HepG2 (cell line): ENCODE results near the gene SUN5. TPM values are rescaled to one million over a fixed set of nuclear protein-coding genes. Genes with fewer than 3 reads are reported as not detected.
A peak's percentile ranks its signal among the peaks of the same experiment; 100 is the strongest.

Source experiments
- AKNA ChIP-seq: sonication (generic); formaldehyde crosslinking; IDR thresholded peaks from 2 replicates; pipeline ENCODE4 v1.4.0; 2020; ENCODE audit warnings: missing genetic modification reagents, borderline replicate concordance
- ASH2L ChIP-seq: fragments of 300-600, 200-600 bp; sonication (generic); IDR thresholded peaks from 2 replicates; pipeline ENCODE4 v1.7.0; 2017; ENCODE audit warnings: low read depth, mild to moderate bottlenecking, moderate library complexity, mixed read lengths, low read length; ENCODE audit not compliant: insufficient read length
- CBX2 ChIP-seq, 2 experiments: fragments of 200-600 bp in 1 of 2; sonication (generic); formaldehyde crosslinking in 1 of 2; IDR thresholded peaks; 2 replicates each; pipeline versions ENCODE4 v1.7.0 to v1.8.1; 2018 to 2022; ENCODE audit warnings: low read depth in 2 of 2, low read length in 1 of 2, mild to moderate bottlenecking in 1 of 2, missing genetic modification reagents in 1 of 2
- EEA1 ChIP-seq: sonication (generic); formaldehyde crosslinking; IDR thresholded peaks from 2 replicates; pipeline ENCODE4 v1.5.1; 2020; ENCODE audit warnings: mild to moderate bottlenecking, missing genetic modification reagents, borderline replicate concordance
- HNRNPLL ChIP-seq: fragments of 200-400 bp; formaldehyde crosslinking; IDR thresholded peaks from 2 replicates; pipeline ENCODE4 v1.6.1; 2017; ENCODE audit warnings: mild to moderate bottlenecking, low read depth, low read length; ENCODE audit not compliant: poor library complexity, severe bottlenecking
- KDM3A ChIP-seq: IDR thresholded peaks from 2 replicates; pipeline ENCODE4 v1.6.1; 2018; ENCODE audit warnings: low read depth, missing compliant biosample characterization
- NR2C2 ChIP-seq: sonication (generic); formaldehyde crosslinking; IDR thresholded peaks from 2 replicates; pipeline ENCODE4 v1.4.0; 2020; ENCODE audit warnings: missing genetic modification reagents, mild to moderate bottlenecking, moderate library complexity, borderline replicate concordance
- POLR2AphosphoS2 ChIP-seq: IDR thresholded peaks from 2 replicates; pipeline ENCODE4 v1.6.1; 2011; ENCODE audit warnings: low read depth, low read length, improper control_type of control experiment
- RCOR2 ChIP-seq: IDR thresholded peaks from 2 replicates; pipeline ENCODE4 v1.6.1; 2016; ENCODE audit warnings: missing biosample characterization, missing genetic modification reagents
- RNF219 ChIP-seq: sonication (generic); formaldehyde crosslinking; IDR thresholded peaks from 2 replicates; pipeline ENCODE4 v1.5.0; 2020; ENCODE audit warnings: mild to moderate bottlenecking, missing genetic modification reagents
- SCMH1 ChIP-seq: sonication (generic); formaldehyde crosslinking; IDR thresholded peaks from 2 replicates; pipeline ENCODE4 v1.9.0; 2021; ENCODE audit warnings: missing genetic modification reagents, mild to moderate bottlenecking, borderline replicate concordance
- ZBTB46 ChIP-seq: sonication (generic); formaldehyde crosslinking; IDR thresholded peaks from 2 replicates; pipeline ENCODE4 v1.4.0; 2020; ENCODE audit warnings: mild to moderate bottlenecking, missing genetic modification reagents, borderline replicate concordance
- ZFX ChIP-seq: sonication (generic); formaldehyde crosslinking; IDR thresholded peaks from 2 replicates; pipeline ENCODE4 v1.4.0; 2020; ENCODE audit warnings: mild to moderate bottlenecking, low read depth, missing genetic modification reagents, moderate library complexity
- ZGPAT ChIP-seq: IDR thresholded peaks from 2 replicates; pipeline ENCODE4 v1.6.1; 2016; ENCODE audit warnings: mild to moderate bottlenecking
- ZNF704 ChIP-seq: sonication (generic); formaldehyde crosslinking; IDR thresholded peaks from 2 replicates; pipeline ENCODE4 v1.8.1; 2023; ENCODE audit warnings: mild to moderate bottlenecking, inconsistent platforms, moderate library complexity, missing genetic modification reagents, borderline replicate concordance
- ZZZ3 ChIP-seq: sonication (generic); formaldehyde crosslinking; IDR thresholded peaks from 2 replicates; pipeline ENCODE4 v1.4.0; 2020; ENCODE audit warnings: missing genetic modification reagents, mild to moderate bottlenecking, borderline replicate concordance
- polyA plus RNA-seq, 8 experiments: library from polyadenylated mRNA; depleted of rRNA in 3 of 8; stranded (reverse) in 7 of 8; unstranded in 1 of 8; fragments of >200 nt; fragmentation: Illumina TruSeq in 4 of 8; extraction: Trizol in 4 of 8; gene quantifications; 2 replicates each; pipeline versions ENCODE4 v1.2.1 to v1.2.3, GENCODE V29; 2011 to 2016; ENCODE audit warnings: low read depth in 4 of 8, missing spikeins in 1 of 8, mixed read lengths in 1 of 8; ENCODE audit not compliant: insufficient read depth in 1 of 8
- total RNA-seq, 5 experiments: library from RNA; depleted of rRNA; stranded (reverse); fragments of >200 nt; fragmentation: Illumina TruSeq; extraction: Trizol; gene quantifications; 2 replicates each; pipeline ENCODE4 v1.2.3, GENCODE V29; 2016; ENCODE audit warnings: low read depth in 1 of 5

SUN5 gene
- total and polyA plus RNA-seq, 2 of the 13 experiments (the other 11 are each of a cell fraction or from before 2014, with no cell fraction given): not detected

- no peak for TF ChIP-seq ZBTB46 (CRISPR knock-in tag)
- TF ChIP-seq ZGPAT (CRISPR knock-in tag): no peak
- TF ChIP-seq ZFX (CRISPR knock-in tag): no peak
- TF ChIP-seq ZZZ3: no peak
- no peak for TF ChIP-seq NR2C2
- 0 out of 2 replicates have a peak, but pooled peaks have one; percentile 53 for TF ChIP-seq POLR2AphosphoS2
- TF ChIP-seq EEA1 (CRISPR knock-in tag): no peak
- no peak for TF ChIP-seq CBX2 (IDR thresholded peaks at IDR 0.05; ENCODE audit: low read depth, low read length)
- no peak for TF ChIP-seq CBX2 (CRISPR knock-in tag; IDR thresholded peaks at IDR 0.05; ENCODE audit: low read depth)
- TF ChIP-seq RNF219 (CRISPR knock-in tag): no peak
- no peak for TF ChIP-seq ASH2L
- TF ChIP-seq SCMH1 (CRISPR knock-in tag): no peak
- no peak for TF ChIP-seq AKNA (CRISPR knock-in tag)
- peak; percentile 10 for TF ChIP-seq HNRNPLL
- TF ChIP-seq KDM3A (CRISPR knock-in tag): no peak
- no peak for TF ChIP-seq RCOR2 (CRISPR knock-in tag)
- TF ChIP-seq ZNF704 (CRISPR knock-in tag): no peak
These were observed 21.2 kb upstream of the SUN5 start (continued) for GRCh38 chr20:33025318-33025876.
